ENCODE results near the gene POLQ. TPM values are rescaled to one million over a fixed set of nuclear protein-coding genes. Genes with fewer than 3 reads are reported as not detected.

POLQ gene
- total and polyA plus RNA-seq, 2 of the 8 experiments (the other 6 are each of a cell fraction or from before 2014, with no cell fraction given), result 3.6 to 15.3 TPM

DNA sequence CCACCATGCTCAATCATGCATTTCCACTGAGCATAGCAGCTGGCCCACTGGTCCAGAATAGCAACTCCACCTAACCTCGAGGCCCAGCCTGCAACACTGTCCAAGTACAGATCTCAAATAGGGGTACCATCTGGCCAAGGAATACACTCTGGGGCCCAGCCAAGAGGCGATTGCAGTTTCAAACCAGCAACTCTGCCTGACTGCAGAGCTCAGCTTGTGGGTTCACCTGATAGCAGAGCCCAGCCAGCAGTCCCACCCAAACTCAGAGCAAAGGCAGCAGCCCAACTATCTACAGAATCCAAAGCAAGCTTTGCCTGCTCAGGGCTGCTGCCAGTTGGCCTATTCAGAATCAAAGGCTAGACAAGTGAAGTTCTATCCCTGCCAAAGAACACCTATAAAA lies 30.5 kb downstream of the POLQ start:
- FAIRE-seq, result no peak
- no peak overlapping the region for H3K4me3 ChIP-seq (ENCODE audit: extremely low read depth in 1 of 4, insufficient read depth in 2 of 4, low read depth in 3 of 4, low read length in 4 of 4)
- POLR2A ChIA-PET (ENCODE audit: partially characterized antibody), result interaction anchor here (0.7 kb wide), 1 partner anchor 9 kb away, joined by 3 read pairs; no protein-coding TSS in a partner anchor

More for the DNA sequence above, 30.5 kb downstream of the POLQ start:
- no peak overlapping the region for H2BK12ac ChIP-seq (ENCODE audit: low read depth, low read length)
- H3K27ac ChIP-seq (ENCODE audit: low read depth, low read length), result no peak overlapping the region
- no peaks in the 10 kb centered on the region; the same call in 1 of the 2 replicates for H3K23me2 ChIP-seq (ENCODE audit: low read depth, low read length)
- peaks cover 0 to 25% (median 15%) of the 10 kb centered on the region in 4 experiments; a peak in 4 of 8 replicates for H3K36me3 ChIP-seq (ENCODE audit: control insufficient read depth in 2 of 4, insufficient read depth in 4 of 4, low read length in 3 of 4)
- H2BK120ac ChIP-seq (replicated peaks; ENCODE audit: low read depth, low read length), result no peak overlapping the region
- H4K5ac ChIP-seq (ENCODE audit: insufficient read length, low read depth, low read length), result no peak overlapping the region
- H4K20me1 ChIP-seq (replicated peaks in 1 of 2; ENCODE audit: control insufficient read depth in 1 of 2, insufficient read depth in 2 of 2, low read length in 2 of 2), result no peaks in the 10 kb centered on the region
- no peak overlapping the region for H2BK20ac ChIP-seq (ENCODE audit: low read length)
- no peak overlapping the region for H2AK5ac ChIP-seq (ENCODE audit: low read depth, low read length)
- H3K79me1 ChIP-seq (ENCODE audit: low read depth, low read length), result peaks cover 6% of the 10 kb centered on the region
- no peak overlapping the region for H3K4me2 ChIP-seq (ENCODE audit: insufficient read depth in 1 of 2, low read depth in 2 of 2, low read length in 2 of 2)
- no peak overlapping the region for H3K9ac ChIP-seq (replicated peaks in 1 of 4; ENCODE audit: extremely low read depth in 1 of 4, low read depth in 3 of 4, low read length in 3 of 4)
- H4K91ac ChIP-seq (replicated peaks; ENCODE audit: insufficient read length, low read length), result no peak overlapping the region
- no peaks in the 10 kb centered on the region for H3K9me3 ChIP-seq (ENCODE audit: insufficient read depth in 2 of 2, low read depth in 1 of 2, low read length in 1 of 2)
- H2AFZ ChIP-seq (ENCODE audit: low read length), result no peak overlapping the region
- no peak overlapping the region for H3K56ac ChIP-seq (replicated peaks; ENCODE audit: insufficient read length, low read depth, low read length)
- H3K23ac ChIP-seq (ENCODE audit: insufficient read length), result no peak overlapping the region
- no peak for DNase-seq (ENCODE audit: low read depth in 1 of 2, low spot score in 2 of 2)
- peaks cover 0 to 3% (median 0%) of the 10 kb centered on the region in 4 experiments; a peak in 2 of 7 replicates for H3K4me1 ChIP-seq (replicated peaks in 1 of 4; ENCODE audit: control insufficient read depth in 3 of 4, insufficient read depth in 4 of 4, low read length in 3 of 4)
- no peaks in the 10 kb centered on the region for H3K27me3 ChIP-seq (replicated peaks in 1 of 4; ENCODE audit: control insufficient read depth in 3 of 4, extremely low read depth in 1 of 4, insufficient read depth in 3 of 4, low read length in 3 of 4)
- no peak overlapping the region for H3K14ac ChIP-seq (ENCODE audit: insufficient read length)
- CTCF ChIA-PET (ENCODE audit: partially characterized antibody), result no interaction called here
- H3K79me2 ChIP-seq (ENCODE audit: control insufficient read depth in 1 of 2, insufficient read depth in 2 of 2, low read length in 2 of 2), result peaks cover 0 to 16% of the 10 kb centered on the region in 2 experiments; a peak in 1 of 4 replicates
- no peak overlapping the region for H3K18ac ChIP-seq (ENCODE audit: extremely low read depth, low read length)
- H2BK15ac ChIP-seq (ENCODE audit: low read length), result no peak overlapping the region
- no peak overlapping the region for H3K4ac ChIP-seq (replicated peaks; ENCODE audit: insufficient read length, low read depth, low read length)
- no peak overlapping the region; the same call in 1 of the 2 replicates for H4K8ac ChIP-seq (ENCODE audit: extremely low read depth, insufficient read depth, low read length)
- 79% methylated on average over 2 of the region's 2 CpGs; no CpG with 5 or more reads in 1 of the 2 experiments for WGBS, 2 experiments (ENCODE audit: extremely low coverage in 1 of 2, insufficient coverage in 1 of 2, insufficient read length in 1 of 2, insufficient replicate concordance in 2 of 2, low coverage in 1 of 2, low lambda C conversion rate in 2 of 2, missing lambda C conversion rate in 1 of 2)
- H2BK5ac ChIP-seq (ENCODE audit: low read depth, low read length), result no peak overlapping the region; the same call in 1 of the 2 replicates
